GM19438 (cell line): ENCODE measurements around the gene RECQL5.

Source experiments
- ATAC-seq: cut with Tn5 transposase; IDR thresholded peaks from one replicate; pipeline ENCODE4 v1.9.1; 2021; ENCODE audit warnings: low read depth; ENCODE audit not compliant: unreplicated experiment

Gene RECQL5

DNA sequence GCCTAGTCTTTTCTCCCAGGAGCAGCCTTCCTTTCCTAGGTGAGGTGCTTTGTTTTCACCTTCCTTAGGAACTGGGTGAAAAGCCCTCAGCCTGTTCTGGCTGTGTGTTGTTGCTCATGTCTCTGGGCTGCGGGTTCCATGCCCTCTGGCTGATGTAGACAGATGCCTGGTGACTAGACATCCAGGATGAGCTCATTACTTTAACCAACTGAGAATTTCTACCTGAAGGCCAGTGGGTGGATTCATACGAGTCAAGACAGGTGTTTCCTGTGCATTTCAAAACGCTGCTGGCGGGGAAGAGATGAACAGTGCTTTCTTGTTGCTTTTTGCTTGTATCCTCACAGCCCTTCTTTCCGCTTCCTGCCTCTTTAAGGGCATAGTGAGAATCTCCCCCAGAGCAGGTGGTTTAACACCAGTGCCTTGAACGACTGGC is 22.5 kb upstream of the RECQL5 start:
- ATAC-seq: no peak

DNA sequence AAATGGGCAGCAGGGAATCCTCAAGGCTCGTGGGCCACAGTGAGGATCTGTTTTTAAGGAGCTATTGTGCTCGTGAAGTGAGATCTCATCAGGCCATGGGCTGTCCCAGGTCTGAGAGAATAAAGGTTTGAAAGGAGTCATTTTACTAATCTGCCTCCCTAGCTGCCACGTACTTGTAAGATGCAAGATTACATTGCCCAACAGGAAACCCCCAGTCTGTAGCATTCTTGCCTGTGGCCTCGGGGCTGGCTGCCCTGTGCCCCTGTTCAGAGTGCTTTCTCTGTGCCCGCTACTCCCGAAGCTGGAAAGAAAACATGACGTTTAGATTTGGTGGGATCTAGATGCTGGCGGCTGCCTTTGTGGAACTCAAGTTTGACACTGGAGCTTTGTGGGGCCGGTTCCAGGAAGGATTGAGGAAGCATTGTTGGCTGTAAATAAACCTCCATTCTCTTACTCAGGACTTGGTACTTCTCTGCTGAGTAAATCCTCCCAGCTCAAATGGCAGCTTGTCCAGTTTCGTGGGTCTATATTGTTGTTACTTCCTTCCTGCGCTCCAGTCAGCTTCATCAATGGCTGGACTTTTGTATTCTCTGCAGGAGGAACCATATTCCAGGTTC is 21.4 kb upstream of the RECQL5 start:
- ATAC-seq: no peak

DNA sequence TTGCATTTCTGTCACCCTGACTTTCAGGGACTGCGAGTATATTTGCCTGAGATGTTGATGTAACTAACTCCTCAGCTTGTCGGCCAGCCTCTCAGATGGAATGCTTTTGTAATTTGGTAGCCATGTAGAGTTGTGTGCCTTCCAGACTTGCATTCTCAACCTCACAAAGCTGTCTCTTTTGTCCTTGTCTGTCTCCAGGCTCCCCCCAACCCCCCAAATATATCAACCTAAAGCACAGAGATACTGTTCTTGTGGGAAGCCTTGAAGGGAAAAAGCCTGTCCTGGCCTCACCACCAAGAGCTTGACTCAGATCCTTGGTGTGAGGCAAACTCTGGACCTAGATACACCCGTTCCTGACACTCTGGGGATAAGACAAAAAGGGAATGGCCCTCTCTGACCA is 18.5 kb upstream of the RECQL5 start:
- no peak for ATAC-seq

DNA sequence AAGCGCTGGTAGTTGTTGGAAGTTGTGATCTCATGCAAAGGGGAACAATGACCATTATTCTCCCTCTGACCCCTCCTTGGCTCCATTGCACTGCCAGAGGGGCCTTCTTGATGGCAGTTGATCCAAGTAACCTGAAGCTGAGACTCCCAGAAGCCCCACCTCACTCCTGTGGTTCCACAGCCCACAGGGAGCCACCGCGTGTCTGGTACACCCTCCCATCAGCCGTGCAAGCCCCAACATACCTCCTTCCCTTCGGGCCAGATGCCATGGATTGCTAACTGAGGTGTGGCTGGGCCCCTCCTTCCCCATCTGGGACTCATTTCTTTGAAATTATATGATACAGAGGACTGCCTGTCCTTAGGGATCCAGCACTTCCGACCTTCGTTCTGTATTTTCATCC is 18.0 kb upstream of the RECQL5 start:
- no peak for ATAC-seq

DNA sequence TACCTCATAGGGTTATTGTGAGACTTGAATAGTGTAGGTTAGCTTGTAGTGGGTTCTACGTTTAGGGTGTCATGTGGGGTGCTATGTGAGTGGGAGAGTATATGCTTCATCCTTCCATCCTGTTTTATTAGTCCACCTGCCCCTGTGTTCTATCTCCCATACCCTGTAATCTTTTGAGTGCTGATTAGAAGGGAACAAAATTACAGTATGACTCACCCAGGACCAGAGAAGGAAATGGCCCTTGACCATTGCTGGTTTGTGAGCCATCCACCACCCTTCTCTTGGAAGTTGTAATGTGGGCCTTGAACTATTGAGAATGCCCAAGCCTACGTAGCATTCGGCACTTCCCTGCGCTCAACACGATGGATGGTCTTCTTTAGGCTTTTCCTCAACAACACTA is 17.3 kb upstream of the RECQL5 start:
- ATAC-seq: no peak

DNA sequence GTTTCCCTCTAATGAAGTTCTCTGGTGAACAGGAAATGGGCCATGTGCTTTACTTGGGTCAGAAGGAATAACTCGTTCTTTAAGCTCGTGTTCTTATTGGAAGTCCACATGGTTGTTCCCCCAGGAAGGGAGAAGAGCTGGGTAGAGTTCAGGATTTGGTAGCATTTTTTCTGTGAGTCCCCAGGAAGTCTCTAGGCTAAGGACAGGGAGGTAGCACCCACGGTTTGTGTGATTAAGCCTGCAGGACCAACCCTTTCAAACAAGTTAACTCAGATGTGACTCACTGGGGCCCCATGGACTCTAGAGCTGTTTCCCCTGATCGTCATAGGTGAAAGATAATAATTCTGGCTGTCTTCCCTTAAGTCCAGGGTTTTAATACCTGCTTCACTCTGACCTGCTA is 16.6 kb upstream of the RECQL5 start:
- no peak for ATAC-seq

DNA sequence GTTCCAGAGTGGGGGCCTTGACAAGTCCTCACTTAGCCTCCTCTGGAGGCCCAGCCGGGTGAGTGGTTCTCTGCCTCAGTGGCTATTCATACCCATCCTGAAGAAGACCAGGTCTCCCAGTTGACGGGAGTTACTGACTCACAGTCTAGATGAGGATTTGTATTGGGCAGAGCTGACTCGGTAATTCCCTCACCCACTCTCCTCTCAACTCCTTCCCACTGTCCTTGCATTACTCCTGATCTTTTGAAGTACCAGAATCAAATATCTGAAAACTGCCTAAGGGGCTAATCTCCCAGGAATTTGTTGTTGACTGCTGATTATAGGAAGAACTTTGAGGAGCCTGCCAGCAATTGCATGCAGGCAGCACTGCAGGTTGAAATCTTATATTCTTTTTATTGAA is 14.3 kb upstream of the RECQL5 start:
- no peak for ATAC-seq

DNA sequence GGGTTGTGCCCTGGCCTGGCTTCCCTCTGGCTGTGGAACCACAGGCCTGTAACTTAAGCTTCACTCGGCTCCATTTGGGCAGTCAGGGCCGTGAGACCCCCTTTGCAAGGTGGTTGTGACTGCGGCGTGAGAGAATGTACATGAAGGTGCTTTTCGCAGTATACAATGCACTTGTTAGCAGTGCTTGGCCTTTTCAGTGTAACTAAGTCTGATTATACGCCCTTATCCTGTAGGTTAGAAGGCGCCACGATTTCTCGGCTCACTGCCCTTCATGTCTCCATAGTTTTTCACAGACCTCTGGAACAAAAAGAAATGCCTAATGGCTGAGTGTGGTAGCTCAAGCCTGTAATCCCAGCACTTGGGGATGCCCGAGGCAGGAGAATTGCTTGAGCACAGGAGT is 13.5 kb upstream of the RECQL5 start:
- no peak for ATAC-seq

DNA sequence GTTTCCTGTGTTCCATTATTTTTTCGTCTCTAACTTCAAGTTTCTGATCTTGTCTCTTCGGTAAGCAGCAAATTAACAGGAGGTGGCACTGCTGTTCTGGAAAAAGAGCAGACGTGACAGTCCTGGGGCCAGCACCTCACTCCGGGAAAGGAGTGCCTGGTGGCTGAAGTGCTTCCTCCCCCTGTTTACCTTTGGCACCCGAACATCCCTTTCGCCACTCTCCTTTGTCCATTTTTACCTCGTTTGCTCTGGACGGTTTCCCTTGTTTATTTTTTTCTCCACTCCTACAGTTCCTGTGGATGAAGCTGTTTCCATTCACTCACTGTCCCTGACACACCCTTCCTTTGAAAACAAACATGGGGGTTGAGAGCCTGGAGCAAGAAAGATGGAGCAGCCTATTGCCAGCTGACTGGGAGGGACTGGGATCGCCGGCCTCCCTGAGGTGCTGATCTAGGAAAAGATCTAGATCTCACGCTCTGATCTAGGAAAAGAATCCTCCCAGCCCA is 12.8 kb upstream of the RECQL5 start:
- ATAC-seq: no peak

DNA sequence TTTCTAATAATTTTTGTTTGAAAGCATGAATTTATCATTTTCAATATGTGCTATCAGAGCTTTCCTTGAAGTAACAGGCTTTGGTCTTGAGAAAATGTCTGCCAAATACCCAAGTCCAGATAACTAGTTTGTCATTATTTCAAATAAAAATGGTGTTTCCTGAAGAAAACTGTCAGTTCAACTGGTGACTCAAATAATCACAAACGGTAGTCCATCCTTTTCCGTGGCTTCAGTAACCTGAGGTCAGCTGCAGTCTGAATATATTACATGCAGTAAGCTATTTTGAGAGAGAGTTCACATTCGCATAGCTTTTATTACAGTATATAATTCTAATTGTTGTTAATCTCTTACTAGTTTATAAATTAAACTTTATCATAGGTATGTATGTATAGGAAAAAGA is 9.5 kb upstream of the RECQL5 start:
- no peak for ATAC-seq

DNA sequence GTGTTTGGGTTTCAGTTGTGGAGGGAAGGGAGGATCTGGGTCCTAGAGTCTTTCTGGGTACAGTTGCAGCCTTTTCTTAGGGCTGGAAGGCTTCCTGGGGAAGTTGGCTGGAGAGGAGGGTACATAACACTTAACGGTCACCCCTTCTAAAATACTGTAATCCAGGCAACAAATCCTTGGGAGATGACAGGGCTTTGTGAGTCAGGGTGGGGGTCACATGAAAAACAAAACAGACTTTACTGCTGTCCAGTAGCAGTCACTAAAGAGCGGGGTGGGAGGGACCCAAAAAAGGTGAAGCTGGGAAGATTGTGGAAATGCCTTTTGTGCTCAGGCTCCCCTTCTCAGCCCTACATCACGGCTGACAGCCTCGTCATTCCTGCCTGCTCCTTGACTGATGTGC is 6.5 kb upstream of the RECQL5 start:
- ATAC-seq: no peak

DNA sequence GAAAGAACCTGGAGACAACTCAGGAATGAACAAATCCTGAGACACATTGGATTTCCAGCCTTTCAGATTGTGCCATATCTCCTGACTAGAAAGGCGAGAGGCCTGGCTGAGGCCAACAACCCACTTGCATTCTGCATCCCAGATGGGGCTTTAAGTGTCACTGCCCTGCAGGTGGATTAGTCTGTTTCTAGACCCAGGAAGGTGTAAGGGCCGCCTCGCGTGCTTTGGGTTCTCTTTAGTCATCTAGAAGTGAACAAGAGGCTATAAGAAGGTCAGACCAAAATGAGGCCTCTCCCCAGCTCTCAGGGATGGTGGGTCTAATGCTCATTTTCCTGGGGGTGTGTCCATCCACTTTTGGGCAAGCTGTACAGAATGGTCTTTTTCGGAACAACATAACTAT is 5.1 kb upstream of the RECQL5 start:
- ATAC-seq: no peak

DNA sequence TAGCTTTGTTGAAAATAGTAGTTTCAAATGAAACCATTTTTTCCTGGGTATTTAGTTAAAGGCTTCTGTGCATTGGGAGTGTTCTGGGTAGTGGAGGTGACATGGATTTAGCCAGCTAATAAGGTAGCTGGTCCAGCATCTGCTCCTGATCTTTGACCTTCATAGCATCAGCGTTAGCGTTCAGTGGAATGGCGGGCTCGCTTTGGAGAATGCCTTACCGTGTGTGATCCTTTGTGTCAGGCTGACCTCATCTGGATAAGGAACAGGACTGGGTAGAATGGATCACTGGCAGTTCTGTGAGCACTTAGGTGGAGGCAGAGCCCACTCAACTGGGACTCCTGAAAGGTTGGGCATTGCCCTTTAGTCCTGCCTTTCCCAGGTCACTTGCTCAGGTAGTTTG is 3.9 kb upstream of the RECQL5 start:
- ATAC-seq: no peak

DNA sequence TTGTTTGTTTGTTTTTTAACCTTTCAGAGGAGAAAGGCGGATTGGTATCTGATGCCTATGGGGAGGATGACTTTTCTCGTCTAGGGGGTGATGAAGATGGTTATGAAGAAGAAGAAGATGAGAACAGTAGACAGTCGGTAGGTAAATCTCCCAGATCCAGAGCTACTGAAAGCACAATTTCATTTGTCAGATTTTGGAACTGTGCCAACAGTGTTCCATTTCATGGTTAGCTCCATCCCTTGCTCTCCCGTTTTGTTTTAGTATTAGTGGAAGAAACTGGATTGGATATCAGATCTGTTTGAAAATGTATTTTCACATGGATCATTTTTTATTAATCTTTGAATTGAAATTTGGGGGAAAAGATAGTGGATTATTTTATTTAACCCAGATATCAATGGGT is 1.5 kb upstream of the RECQL5 start:
- ATAC-seq: no peak

DNA sequence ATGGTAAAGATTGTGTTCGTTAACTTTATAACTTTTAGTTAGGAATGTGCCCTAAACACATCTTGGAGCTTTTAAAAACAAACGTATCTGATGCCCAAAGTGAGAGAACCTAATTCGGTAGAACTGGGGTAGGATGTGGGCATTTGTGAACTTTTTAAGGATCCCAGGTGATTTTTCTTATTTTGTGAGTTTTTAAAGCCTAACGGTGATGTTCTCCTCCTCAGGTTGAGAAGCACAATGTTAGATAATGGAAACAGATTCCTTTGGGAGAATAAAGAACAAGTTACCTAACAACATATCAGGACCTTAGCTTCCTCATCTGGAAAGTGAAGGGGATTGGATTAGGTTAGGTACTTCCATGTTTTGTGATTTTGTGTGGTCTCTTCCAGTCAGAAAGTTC is 871 bp upstream of the RECQL5 start:
- no peak for ATAC-seq

DNA sequence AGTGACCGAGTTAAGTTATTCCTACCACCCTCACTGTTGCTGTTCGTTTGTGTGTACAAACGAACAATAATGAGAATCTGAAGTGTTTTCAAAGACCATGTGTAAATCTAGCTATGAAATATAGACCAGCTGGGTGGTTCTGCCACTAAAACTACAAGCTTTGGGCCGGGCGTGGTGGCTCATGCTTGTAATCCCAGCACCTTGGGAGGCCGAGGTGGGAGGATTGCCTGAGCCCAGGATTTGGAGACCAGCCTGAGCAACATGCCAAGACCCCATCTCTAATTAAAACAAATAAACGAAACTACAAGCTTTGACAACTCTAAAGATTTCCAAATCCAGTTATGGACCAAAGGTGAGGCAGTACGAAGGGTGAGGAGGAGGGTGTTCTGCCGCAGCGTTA is 973 bp downstream of the RECQL5 start:
- ATAC-seq: no peak

DNA sequence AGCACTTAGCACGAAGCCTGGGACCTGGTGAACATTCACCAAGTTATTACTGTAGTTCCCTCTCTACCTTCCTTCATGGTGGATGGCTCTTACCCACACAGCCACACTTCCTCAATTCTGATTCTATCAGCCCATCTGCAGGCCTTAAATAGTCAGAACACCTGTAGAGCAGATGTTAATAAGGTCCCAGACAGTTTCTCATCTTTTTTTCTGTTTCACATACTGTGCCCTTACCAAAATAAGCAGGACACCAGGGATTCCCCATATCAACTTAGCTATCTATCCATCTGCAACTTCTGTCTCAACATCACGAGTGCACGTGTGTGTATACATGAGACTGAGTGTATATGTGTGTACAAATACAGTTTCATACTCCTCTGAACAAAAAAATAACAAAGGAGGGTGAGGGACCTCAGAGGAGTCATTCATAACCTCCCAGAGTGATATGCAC is 2.8 kb downstream of the RECQL5 start:
- peak; percentile 58 for ATAC-seq

DNA sequence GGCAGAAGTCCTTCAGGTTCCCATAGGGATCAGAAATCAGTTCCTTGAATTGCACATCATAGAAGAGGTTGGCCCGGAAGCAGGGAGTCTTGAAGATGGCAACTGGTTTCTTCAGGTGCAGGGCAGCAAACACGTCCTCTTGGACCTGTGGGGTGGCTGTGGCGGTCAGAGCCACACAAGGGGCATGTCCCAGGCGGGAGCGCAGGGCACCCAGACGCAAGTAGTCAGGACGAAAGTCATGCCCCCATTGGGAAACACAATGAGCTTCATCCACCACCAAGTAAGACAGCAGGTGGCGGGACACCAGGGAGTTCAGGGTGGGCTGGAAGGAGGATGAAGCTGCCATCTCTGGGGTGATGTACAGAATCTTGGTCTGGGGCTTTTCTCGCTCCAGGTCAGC is 4.4 kb downstream of the RECQL5 start:
- ATAC-seq: no peak

DNA sequence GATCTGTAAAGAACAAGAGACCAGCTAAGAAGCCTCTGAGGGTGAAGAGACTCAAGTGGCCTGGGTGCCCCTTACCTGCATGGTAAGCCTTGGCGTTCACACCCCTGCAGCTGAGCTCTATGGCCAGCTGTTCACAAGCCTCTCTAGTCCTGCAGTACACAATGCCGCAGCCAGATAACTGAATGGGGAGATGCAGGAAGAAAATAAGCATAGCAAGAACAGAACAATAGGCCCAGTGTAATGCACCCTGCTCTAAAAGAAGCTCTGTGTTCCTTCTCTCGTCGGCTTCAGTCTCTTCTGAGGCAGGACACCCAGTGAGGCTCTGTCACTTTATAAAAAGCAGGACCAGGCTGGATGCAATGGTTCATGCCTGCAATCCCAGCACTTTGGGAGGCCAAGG is 5.4 kb downstream of the RECQL5 start:
- ATAC-seq: no peak

DNA sequence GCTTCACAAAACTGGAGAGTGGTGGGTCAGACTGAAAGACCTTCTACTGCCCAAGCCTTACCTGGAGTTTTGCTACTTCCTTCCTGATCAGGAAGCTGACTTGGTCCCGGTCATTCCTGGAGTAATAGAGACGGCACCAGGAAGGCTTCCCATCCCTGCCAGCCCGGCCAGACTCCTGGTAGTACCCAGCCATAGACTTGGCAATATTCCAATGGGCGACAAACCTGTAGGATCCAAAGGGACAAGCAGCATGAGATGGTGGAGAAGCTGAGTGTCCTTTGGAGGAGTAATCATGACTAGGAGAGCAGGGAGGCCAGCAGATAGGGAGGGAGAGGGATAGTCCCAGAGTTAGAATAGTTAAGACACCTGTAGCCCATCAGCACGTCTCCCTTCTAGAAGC is 8.7 kb downstream of the RECQL5 start:
- ATAC-seq: no peak

DNA sequence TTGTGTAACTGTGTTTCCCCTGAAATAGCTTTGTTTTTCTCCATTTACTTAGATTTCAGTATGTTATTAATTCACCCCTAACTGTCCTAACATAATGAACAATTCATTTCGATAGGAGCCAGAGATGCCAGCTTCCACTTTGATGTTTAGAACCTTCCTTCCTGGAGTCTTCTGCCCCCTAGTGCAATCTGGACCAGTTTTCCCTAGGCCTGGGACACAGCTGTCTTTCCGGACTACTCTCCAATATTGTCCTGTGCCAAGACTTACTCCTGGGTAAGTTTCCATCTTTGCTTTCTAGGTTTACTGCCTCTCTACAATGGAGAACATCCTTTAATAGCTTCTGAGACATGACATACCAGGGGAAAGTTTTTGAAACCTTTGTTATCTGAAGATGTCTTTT is 12.8 kb downstream of the RECQL5 start:
- ATAC-seq: no peak

DNA sequence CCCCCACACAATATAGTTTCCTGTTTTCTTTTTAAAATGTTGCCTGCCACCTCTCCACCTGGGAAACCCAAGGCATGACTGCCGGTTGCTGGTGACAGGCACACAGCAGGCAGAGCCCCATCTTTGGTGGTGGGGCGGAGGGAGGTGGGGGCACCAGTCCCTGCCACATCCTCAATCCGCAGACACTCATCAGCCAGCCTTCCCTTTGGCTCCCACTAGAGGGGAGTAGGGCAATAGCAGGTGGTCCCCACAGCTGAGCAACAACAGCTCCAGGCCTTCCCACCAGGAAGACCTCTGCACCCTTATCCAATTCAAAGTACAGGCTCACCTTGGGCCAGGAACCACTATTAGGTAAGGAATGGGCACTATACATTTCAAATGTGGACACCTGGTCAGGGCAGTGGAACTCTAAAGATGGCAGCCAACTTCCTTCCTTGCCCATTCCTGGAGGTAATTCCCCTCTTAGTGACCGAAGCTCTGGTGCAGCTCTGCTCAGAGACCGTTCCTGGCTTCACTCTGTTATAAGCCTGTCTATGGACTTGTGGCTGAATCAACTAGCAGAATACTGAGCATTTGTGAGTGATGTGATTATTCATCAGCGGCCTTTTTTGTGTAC is 13.9 kb downstream of the RECQL5 start:
- no peak for ATAC-seq

DNA sequence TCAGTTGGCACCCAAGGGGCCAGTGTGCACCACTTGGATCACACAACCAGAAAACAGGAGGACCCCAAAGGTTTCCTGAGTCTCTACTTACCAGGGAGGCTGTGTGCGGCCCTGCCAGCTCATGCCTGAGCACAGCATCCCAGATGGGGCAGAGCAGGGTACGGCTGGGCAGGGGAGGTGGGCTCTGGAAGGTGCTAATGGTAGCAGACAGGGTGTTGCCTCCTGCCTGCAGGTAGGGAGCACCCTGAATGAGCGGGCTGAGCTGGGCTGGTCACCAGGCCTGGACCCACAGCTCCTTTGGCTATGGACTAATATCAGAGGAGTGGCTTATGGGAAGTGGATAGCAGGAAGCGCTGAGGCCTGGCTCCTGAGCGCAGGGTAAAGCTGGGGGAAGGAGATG is 14.6 kb downstream of the RECQL5 start:
- no peak for ATAC-seq
